ENCODE measurements around the gene PTBP1. TPM values are rescaled to one million over a fixed set of nuclear protein-coding genes. Genes with fewer than 3 reads are reported as not detected.

The PTBP1 gene
- total RNA-seq, 1 experiment from 2014 or later: 680 TPM

DNA sequence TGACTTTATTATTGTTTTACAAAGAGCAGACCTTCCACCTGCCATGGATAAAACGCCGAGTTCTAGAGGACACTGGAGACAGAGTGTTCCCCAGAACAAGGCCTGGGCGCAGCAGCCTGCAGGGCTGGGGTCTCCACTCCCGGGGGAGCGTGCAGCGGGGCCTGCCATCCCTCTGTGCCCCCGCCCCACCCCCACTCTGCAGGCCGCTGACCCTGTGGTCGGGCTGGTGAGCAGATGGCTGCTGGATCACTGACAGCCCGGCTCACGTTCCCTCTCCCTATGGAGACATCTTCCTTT lies 8.6 kb upstream of the PTBP1 start:
- Mint-ChIP-seq H3K27ac (peak overlapping the region; percentile 89), H3K27me3 (ENCODE audit: low read depth) (no peaks in the 10 kb centered on the region), H3K36me3 (no peaks in the 10 kb centered on the region), H3K9me3 (no peaks in the 10 kb centered on the region), H3K4me3 (no peak overlapping the region), H3K4me1 (peaks cover 35% of the 10 kb centered on the region)
- no peak for DNase-seq (ENCODE audit: low spot score)
- ChIA-PET CTCF (interaction anchor here (0.6 to 2.3 kb wide), 3 partner anchors 16 to 270 kb away, joined by 4 to 9 read pairs (median 7); no protein-coding TSS in a partner anchor), POLR2A (no interaction called here)
- no peak; the same call in 1 of the 2 replicates for ATAC-seq
- TF ChIP-seq NFYB (CRISPR knock-in tag; conservative IDR thresholded peaks at IDR 0.05; ENCODE audit: low read depth) (no peak), SMAD3 (CRISPR knock-in tag; IDR thresholded peaks at IDR 0.05; ENCODE audit: borderline replicate concordance) (no peak), NR2C2 (CRISPR knock-in tag; IDR thresholded peaks at IDR 0.05) (no peak), NR1H2 (CRISPR knock-in tag; IDR thresholded peaks at IDR 0.05) (no peak), FOXK1 (CRISPR knock-in tag; IDR thresholded peaks at IDR 0.05) (no peak), ELF4 (CRISPR knock-in tag; IDR thresholded peaks at IDR 0.05; ENCODE audit: low read depth) (no peak), HMGA2 (CRISPR knock-in tag; IDR thresholded peaks at IDR 0.05) (no peak), GRHL2 (CRISPR knock-in tag; IDR thresholded peaks at IDR 0.05; ENCODE audit: insufficient replicate concordance, severe bottlenecking) (no peak), NFE2L1 (CRISPR knock-in tag; IDR thresholded peaks at IDR 0.05) (no peak), ZNF219 (CRISPR knock-in tag; IDR thresholded peaks at IDR 0.05; ENCODE audit: borderline replicate concordance) (no peak), SOX15 (CRISPR knock-in tag; IDR thresholded peaks at IDR 0.05) (no peak), MYBL2 (CRISPR knock-in tag; IDR thresholded peaks at IDR 0.05) (no peak)
- TF ChIP-seq, protein P1, sequence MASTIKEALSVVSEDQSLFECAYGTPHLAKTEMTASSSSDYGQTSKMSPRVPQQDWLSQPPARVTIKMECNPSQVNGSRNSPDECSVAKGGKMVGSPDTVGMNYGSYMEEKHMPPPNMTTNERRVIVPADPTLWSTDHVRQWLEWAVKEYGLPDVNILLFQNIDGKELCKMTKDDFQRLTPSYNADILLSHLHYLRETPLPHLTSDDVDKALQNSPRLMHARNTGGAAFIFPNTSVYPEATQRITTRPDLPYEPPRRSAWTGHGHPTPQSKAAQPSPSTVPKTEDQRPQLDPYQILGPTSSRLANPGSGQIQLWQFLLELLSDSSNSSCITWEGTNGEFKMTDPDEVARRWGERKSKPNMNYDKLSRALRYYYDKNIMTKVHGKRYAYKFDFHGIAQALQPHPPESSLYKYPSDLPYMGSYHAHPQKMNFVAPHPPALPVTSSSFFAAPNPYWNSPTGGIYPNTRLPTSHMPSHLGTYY (CRISPR knock-in tag; IDR thresholded peaks at IDR 0.05): no peak
- TF ChIP-seq, protein P2, sequence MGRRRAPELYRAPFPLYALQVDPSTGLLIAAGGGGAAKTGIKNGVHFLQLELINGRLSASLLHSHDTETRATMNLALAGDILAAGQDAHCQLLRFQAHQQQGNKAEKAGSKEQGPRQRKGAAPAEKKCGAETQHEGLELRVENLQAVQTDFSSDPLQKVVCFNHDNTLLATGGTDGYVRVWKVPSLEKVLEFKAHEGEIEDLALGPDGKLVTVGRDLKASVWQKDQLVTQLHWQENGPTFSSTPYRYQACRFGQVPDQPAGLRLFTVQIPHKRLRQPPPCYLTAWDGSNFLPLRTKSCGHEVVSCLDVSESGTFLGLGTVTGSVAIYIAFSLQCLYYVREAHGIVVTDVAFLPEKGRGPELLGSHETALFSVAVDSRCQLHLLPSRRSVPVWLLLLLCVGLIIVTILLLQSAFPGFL (CRISPR knock-in tag; IDR thresholded peaks at IDR 0.05; ENCODE audit: borderline replicate concordance): no peak
- TF ChIP-seq, protein P3, sequence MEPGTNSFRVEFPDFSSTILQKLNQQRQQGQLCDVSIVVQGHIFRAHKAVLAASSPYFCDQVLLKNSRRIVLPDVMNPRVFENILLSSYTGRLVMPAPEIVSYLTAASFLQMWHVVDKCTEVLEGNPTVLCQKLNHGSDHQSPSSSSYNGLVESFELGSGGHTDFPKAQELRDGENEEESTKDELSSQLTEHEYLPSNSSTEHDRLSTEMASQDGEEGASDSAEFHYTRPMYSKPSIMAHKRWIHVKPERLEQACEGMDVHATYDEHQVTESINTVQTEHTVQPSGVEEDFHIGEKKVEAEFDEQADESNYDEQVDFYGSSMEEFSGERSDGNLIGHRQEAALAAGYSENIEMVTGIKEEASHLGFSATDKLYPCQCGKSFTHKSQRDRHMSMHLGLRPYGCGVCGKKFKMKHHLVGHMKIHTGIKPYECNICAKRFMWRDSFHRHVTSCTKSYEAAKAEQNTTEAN (CRISPR knock-in tag; IDR thresholded peaks at IDR 0.05): no peak
- TF ChIP-seq, protein P4, sequence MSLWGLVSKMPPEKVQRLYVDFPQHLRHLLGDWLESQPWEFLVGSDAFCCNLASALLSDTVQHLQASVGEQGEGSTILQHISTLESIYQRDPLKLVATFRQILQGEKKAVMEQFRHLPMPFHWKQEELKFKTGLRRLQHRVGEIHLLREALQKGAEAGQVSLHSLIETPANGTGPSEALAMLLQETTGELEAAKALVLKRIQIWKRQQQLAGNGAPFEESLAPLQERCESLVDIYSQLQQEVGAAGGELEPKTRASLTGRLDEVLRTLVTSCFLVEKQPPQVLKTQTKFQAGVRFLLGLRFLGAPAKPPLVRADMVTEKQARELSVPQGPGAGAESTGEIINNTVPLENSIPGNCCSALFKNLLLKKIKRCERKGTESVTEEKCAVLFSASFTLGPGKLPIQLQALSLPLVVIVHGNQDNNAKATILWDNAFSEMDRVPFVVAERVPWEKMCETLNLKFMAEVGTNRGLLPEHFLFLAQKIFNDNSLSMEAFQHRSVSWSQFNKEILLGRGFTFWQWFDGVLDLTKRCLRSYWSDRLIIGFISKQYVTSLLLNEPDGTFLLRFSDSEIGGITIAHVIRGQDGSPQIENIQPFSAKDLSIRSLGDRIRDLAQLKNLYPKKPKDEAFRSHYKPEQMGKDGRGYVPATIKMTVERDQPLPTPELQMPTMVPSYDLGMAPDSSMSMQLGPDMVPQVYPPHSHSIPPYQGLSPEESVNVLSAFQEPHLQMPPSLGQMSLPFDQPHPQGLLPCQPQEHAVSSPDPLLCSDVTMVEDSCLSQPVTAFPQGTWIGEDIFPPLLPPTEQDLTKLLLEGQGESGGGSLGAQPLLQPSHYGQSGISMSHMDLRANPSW (CRISPR knock-in tag; conservative IDR thresholded peaks at IDR 0.05; ENCODE audit: low read depth): no peak
- TF ChIP-seq, protein P5, sequence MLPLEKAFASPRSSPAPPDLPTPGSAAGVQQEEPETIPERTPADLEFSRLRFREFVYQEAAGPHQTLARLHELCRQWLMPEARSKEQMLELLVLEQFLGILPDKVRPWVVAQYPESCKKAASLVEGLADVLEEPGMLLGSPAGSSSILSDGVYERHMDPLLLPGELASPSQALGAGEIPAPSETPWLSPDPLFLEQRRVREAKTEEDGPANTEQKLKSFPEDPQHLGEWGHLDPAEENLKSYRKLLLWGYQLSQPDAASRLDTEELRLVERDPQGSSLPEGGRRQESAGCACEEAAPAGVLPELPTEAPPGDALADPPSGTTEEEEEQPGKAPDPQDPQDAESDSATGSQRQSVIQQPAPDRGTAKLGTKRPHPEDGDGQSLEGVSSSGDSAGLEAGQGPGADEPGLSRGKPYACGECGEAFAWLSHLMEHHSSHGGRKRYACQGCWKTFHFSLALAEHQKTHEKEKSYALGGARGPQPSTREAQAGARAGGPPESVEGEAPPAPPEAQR (CRISPR knock-in tag; IDR thresholded peaks at IDR 0.05): no peak
- TF ChIP-seq, protein P6, sequence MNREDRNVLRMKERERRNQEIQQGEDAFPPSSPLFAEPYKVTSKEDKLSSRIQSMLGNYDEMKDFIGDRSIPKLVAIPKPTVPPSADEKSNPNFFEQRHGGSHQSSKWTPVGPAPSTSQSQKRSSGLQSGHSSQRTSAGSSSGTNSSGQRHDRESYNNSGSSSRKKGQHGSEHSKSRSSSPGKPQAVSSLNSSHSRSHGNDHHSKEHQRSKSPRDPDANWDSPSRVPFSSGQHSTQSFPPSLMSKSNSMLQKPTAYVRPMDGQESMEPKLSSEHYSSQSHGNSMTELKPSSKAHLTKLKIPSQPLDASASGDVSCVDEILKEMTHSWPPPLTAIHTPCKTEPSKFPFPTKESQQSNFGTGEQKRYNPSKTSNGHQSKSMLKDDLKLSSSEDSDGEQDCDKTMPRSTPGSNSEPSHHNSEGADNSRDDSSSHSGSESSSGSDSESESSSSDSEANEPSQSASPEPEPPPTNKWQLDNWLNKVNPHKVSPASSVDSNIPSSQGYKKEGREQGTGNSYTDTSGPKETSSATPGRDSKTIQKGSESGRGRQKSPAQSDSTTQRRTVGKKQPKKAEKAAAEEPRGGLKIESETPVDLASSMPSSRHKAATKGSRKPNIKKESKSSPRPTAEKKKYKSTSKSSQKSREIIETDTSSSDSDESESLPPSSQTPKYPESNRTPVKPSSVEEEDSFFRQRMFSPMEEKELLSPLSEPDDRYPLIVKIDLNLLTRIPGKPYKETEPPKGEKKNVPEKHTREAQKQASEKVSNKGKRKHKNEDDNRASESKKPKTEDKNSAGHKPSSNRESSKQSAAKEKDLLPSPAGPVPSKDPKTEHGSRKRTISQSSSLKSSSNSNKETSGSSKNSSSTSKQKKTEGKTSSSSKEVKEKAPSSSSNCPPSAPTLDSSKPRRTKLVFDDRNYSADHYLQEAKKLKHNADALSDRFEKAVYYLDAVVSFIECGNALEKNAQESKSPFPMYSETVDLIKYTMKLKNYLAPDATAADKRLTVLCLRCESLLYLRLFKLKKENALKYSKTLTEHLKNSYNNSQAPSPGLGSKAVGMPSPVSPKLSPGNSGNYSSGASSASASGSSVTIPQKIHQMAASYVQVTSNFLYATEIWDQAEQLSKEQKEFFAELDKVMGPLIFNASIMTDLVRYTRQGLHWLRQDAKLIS (CRISPR knock-in tag; IDR thresholded peaks at IDR 0.05; ENCODE audit: borderline replicate concordance): no peak
- TF ChIP-seq, protein P7, sequence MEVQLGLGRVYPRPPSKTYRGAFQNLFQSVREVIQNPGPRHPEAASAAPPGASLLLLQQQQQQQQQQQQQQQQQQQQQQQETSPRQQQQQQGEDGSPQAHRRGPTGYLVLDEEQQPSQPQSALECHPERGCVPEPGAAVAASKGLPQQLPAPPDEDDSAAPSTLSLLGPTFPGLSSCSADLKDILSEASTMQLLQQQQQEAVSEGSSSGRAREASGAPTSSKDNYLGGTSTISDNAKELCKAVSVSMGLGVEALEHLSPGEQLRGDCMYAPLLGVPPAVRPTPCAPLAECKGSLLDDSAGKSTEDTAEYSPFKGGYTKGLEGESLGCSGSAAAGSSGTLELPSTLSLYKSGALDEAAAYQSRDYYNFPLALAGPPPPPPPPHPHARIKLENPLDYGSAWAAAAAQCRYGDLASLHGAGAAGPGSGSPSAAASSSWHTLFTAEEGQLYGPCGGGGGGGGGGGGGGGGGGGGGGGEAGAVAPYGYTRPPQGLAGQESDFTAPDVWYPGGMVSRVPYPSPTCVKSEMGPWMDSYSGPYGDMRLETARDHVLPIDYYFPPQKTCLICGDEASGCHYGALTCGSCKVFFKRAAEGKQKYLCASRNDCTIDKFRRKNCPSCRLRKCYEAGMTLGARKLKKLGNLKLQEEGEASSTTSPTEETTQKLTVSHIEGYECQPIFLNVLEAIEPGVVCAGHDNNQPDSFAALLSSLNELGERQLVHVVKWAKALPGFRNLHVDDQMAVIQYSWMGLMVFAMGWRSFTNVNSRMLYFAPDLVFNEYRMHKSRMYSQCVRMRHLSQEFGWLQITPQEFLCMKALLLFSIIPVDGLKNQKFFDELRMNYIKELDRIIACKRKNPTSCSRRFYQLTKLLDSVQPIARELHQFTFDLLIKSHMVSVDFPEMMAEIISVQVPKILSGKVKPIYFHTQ (CRISPR knock-in tag; IDR thresholded peaks at IDR 0.05): no peak
- TF ChIP-seq, protein P8, sequence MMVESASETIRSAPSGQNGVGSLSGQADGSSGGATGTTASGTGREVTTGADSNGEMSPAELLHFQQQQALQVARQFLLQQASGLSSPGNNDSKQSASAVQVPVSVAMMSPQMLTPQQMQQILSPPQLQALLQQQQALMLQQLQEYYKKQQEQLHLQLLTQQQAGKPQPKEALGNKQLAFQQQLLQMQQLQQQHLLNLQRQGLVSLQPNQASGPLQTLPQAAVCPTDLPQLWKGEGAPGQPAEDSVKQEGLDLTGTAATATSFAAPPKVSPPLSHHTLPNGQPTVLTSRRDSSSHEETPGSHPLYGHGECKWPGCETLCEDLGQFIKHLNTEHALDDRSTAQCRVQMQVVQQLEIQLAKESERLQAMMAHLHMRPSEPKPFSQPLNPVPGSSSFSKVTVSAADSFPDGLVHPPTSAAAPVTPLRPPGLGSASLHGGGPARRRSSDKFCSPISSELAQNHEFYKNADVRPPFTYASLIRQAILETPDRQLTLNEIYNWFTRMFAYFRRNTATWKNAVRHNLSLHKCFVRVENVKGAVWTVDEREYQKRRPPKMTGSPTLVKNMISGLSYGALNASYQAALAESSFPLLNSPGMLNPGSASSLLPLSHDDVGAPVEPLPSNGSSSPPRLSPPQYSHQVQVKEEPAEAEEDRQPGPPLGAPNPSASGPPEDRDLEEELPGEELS (CRISPR knock-in tag; IDR thresholded peaks at IDR 0.05): no peak
